GM12878 (cell line): ENCODE data around the gene TREM1. TPM values are rescaled to one million over a fixed set of nuclear protein-coding genes. Genes with fewer than 3 reads are reported as not detected.

Experiments
- ATAC-seq: fragments of 200-7000 bp; cut with Tn5 transposase; 3 replicates; pipeline ENCODE4 v1.9.1; 2020; ENCODE audit warnings: mild to moderate bottlenecking, moderate library complexity
- BruUV-seq: library from RNA; stranded (reverse); fragments of 400-500 nt; replicated peaks from 2 replicates; lab custom pipeline; 2021; lab: Mats Ljungman, UMichigan
- CTCF ChIA-PET: fragments of 300-600 bp; sonication (Branson Sonifier 250); formaldehyde crosslinking; extraction: SDS; loops from one replicate; lab custom pipeline; 2021; ENCODE audit warnings: inconsistent platforms; lab: Yijun Ruan, JAX
- POLR2A ChIA-PET: fragments of 350-600 bp; formaldehyde crosslinking; extraction: SDS; loops from one replicate; lab custom pipeline; 2021; ENCODE audit warnings: inconsistent platforms; lab: Charles Lee
- RAD21 ChIA-PET: fragments of 300-600 bp; sonication (Branson Sonifier 250); formaldehyde crosslinking; loops from one replicate; lab custom pipeline; 2023; ENCODE audit warnings: antibody characterized with exemption; ENCODE audit not compliant: unreplicated experiment; lab: Charles Lee
- SMC1A ChIA-PET: fragments of 300-600 bp; sonication (Branson Sonifier 250); formaldehyde crosslinking; loops from one replicate; lab custom pipeline; 2023; ENCODE audit not compliant: unreplicated experiment, uncharacterized antibody; lab: Charles Lee
- DNase-seq: peaks from one replicate; pipeline ENCODE4 v3.0.0-alpha.2; 2011; ENCODE audit warnings: low read depth, low spot score
- FAIRE-seq: peaks from 3 replicates; lab custom pipeline; 2011; peaks lifted over from hg19 to GRCh38; lab: Jason Lieb, UNC
- H2AFZ ChIP-seq: 2 replicates; pipeline ENCODE4 v1.6.0; 2011; ENCODE audit warnings: low read depth, low read length, control low read depth; ENCODE audit not compliant: control insufficient read depth
- H3K27ac ChIP-seq: 2 replicates; pipeline ENCODE4 v1.5.1; 2011; ENCODE audit warnings: control low read depth; ENCODE audit not compliant: control insufficient read depth, insufficient read depth
- H3K27me3 ChIP-seq, 2 experiments: replicated peaks in 1 of 2; 2 replicates each; pipeline versions ENCODE4 v1.6.0 to v1.6.1; 2011; ENCODE audit warnings: low read length in 1 of 2; ENCODE audit not compliant: control insufficient read depth in 2 of 2, insufficient read depth in 2 of 2
- H3K36me3 ChIP-seq, 2 experiments: 2 replicates each; pipeline ENCODE4 v1.5.1; 2011; ENCODE audit warnings: low read length in 1 of 2; ENCODE audit not compliant: control insufficient read depth in 2 of 2, insufficient read depth in 2 of 2
- H3K4me1 ChIP-seq: 2 replicates; pipeline ENCODE4 v1.6.1; 2011; ENCODE audit warnings: mild to moderate bottlenecking, low read length, moderate library complexity, mixed read lengths; ENCODE audit not compliant: control insufficient read depth, insufficient read depth
- H3K4me2 ChIP-seq: 2 replicates; pipeline ENCODE4 v1.6.0; 2011; ENCODE audit warnings: control low read depth; ENCODE audit not compliant: control insufficient read depth, insufficient read depth
- H3K4me3 ChIP-seq: fragments of 200-600 bp; sonication (generic); 2 replicates; pipeline ENCODE4 v1.5.1; 2016
- H3K79me2 ChIP-seq: 2 replicates; pipeline ENCODE4 v1.6.0; 2011; ENCODE audit warnings: low read length; ENCODE audit not compliant: control insufficient read depth, insufficient read depth
- H3K9ac ChIP-seq: 2 replicates; pipeline ENCODE4 v1.8.0; 2011; ENCODE audit warnings: low read length, control low read depth, mixed read lengths; ENCODE audit not compliant: control insufficient read depth, insufficient read depth
- H3K9me3 ChIP-seq: replicated peaks from 3 replicates; pipeline ENCODE4 v1.5.1; 2011; ENCODE audit warnings: mild to moderate bottlenecking, low read length; ENCODE audit not compliant: control insufficient read depth, insufficient read depth
- H4K20me1 ChIP-seq: 2 replicates; pipeline ENCODE4 v1.6.0; 2011; ENCODE audit not compliant: control insufficient read depth, insufficient read depth
- HCFC1 ChIP-seq: fragments of 150-350 bp; IDR thresholded peaks from 2 replicates; pipeline ENCODE4 v1.6.1; 2014; ENCODE audit warnings: low read length
- HDGF ChIP-seq: fragments of 450-650 bp; IDR thresholded peaks from 2 replicates; pipeline ENCODE4 v1.6.1; 2016; ENCODE audit warnings: antibody characterized with exemption
- KAT2A ChIP-seq: conservative IDR thresholded peaks from 2 replicates; pipeline ENCODE4 v1.6.1; 2011; ENCODE audit warnings: low read depth, low read length; ENCODE audit not compliant: control insufficient read depth
- NFIC ChIP-seq: IDR thresholded peaks from 2 replicates; pipeline ENCODE4 v1.6.1; 2012; ENCODE audit warnings: low read depth, mild to moderate bottlenecking, inconsistent platforms, low read length, moderate library complexity
- NR2F1 ChIP-seq: fragments of 450-650 bp; conservative IDR thresholded peaks from 2 replicates; pipeline ENCODE4 v1.6.1; 2017; ENCODE audit warnings: mild to moderate bottlenecking
- SRF ChIP-seq, 2 experiments: IDR thresholded peaks; 2 replicates each; pipeline ENCODE4 v1.6.1; 2011; ENCODE audit warnings: low read depth in 2 of 2, low read length in 2 of 2, mild to moderate bottlenecking in 1 of 2, moderate library complexity in 1 of 2
- TAF1 ChIP-seq: IDR thresholded peaks from 2 replicates; pipeline ENCODE4 v1.6.1; 2011; ENCODE audit warnings: mild to moderate bottlenecking, low read depth, low read length, borderline replicate concordance
- TARDBP ChIP-seq: IDR thresholded peaks from 2 replicates; pipeline ENCODE4 v1.6.1; 2016; ENCODE audit warnings: borderline replicate concordance
- ZBTB33 ChIP-seq: fragments of 450-650 bp; IDR thresholded peaks from 2 replicates; pipeline ENCODE4 v1.6.1; 2017; ENCODE audit warnings: mild to moderate bottlenecking
- WGBS: methylation state at CpG from one replicate; pipeline ENCODE4 v1.1.6; 2016; ENCODE audit warnings: low lambda C conversion rate; ENCODE audit not compliant: insufficient replicate concordance, insufficient coverage; ENCODE audit errors: missing lambda C conversion rate; 5-methylcytosine and 5-hydroxymethylcytosine counted together
- in situ Hi-C: fragments of 300-500 bp; cut with MboI; formaldehyde crosslinking; loops from 9 replicates; pipeline ENCODE4 v1.14.3; 2018; ENCODE audit warnings: mixed read lengths
- intact Hi-C: fragments of 100-400 bp; cut with micrococcal nuclease; formaldehyde crosslinking; loops from one replicate; pipeline ENCODE4 v1.14.2; 2022; ENCODE audit not compliant: unreplicated experiment
- polyA plus RNA-seq, 11 experiments: library from polyadenylated mRNA; depleted of rRNA in 4 of 11; unstranded in 6 of 11; stranded (reverse) in 5 of 11; fragments of >200 nt; fragmentation: Nextera tagmentation in 4 of 11; fragmentation: Illumina TruSeq in 1 of 11; extraction: Ambion mirVana in 4 of 11; extraction: Trizol in 1 of 11; gene quantifications; 1 replicate in 1 of 11; 2 replicates in 10 of 11; pipeline versions ENCODE4 v1.2.1 to v1.2.3, GENCODE V29; 2011 to 2016; ENCODE audit warnings: inconsistent platforms in 2 of 11, missing spikeins in 2 of 11, low read depth in 1 of 11
- total RNA-seq, 4 experiments: library from RNA; depleted of rRNA in 3 of 4; stranded (reverse); fragments of >200 nt in 3 of 4; fragmentation: Illumina TruSeq in 1 of 4; extraction: Trizol in 1 of 4; gene quantifications; 2 replicates each; pipeline versions ENCODE4 v1.2.1 to v1.2.3, GENCODE V29; 2013 to 2021
- TF ChIP-seq, protein P1 (sequence below): fragments of 450-650 bp; IDR thresholded peaks from 2 replicates; pipeline ENCODE4 v1.6.1; 2016; ENCODE audit warnings: mild to moderate bottlenecking

Gene TREM1
- total and polyA plus RNA-seq, 10 of the 15 experiments (the other 5 are each of a cell fraction or from before 2014, with no cell fraction given) = 0.09 to 2.6 (median 0.28) TPM; not detected in 2

GRCh38 chr6:41257369-41258195, 28.9 kb downstream of the TREM1 start:
- CTCF ChIA-PET = interaction anchor here (1.3 kb wide), 1 partner anchor 21 kb away, joined by 5 read pairs; no protein-coding TSS in a partner anchor
- SMC1A ChIA-PET = no interaction called here
- Histone ChIP-seq H3K4me3 (no peak overlapping the region), H3K79me2 (no peaks in the 10 kb centered on the region), H3K9me3 (peaks cover 11% of the 10 kb centered on the region; the same call in 2 of the 3 replicates), H3K36me3 (no peaks in the 10 kb centered on the region), H3K9ac (no peak overlapping the region), H3K4me1 (peaks cover 19% of the 10 kb centered on the region), H3K4me2 (no peak overlapping the region), H4K20me1 (no peaks in the 10 kb centered on the region), H3K27ac (no peak overlapping the region), H2AFZ (no peak overlapping the region), H3K27me3 (no peaks in the 10 kb centered on the region)
- no peak for DNase-seq
- ATAC-seq = no peak
- FAIRE-seq = no peak
- in situ Hi-C loops = no loop called here
- POLR2A ChIA-PET = no interaction called here
- RAD21 ChIA-PET = no interaction called here
- no TSS peak for BruUV-seq
- intact Hi-C loops = no loop called here
- TF ChIP-seq NR2F1 (no peak), ZBTB33 (no peak), HCFC1 (no peak), TARDBP (no peak), KAT2A (no peak), TAF1 (no peak), HDGF (no peak), SRF (IDR thresholded peaks at IDR 0.05; ENCODE audit: low read depth in 2 of 2, low read length in 2 of 2) (no peak), NFIC (no peak)
- TF ChIP-seq, protein P1, sequence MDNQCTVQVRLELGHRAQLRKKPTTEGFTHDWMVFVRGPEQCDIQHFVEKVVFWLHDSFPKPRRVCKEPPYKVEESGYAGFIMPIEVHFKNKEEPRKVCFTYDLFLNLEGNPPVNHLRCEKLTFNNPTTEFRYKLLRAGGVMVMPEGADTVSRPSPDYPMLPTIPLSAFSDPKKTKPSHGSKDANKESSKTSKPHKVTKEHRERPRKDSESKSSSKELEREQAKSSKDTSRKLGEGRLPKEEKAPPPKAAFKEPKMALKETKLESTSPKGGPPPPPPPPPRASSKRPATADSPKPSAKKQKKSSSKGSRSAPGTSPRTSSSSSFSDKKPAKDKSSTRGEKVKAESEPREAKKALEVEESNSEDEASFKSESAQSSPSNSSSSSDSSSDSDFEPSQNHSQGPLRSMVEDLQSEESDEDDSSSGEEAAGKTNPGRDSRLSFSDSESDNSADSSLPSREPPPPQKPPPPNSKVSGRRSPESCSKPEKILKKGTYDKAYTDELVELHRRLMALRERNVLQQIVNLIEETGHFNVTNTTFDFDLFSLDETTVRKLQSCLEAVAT = no peak
- WGBS = 66% methylated on average over 2 of the region's 2 CpGs
